ENCODE data around the gene DNAJC21.

The DNAJC21 gene

DNA sequence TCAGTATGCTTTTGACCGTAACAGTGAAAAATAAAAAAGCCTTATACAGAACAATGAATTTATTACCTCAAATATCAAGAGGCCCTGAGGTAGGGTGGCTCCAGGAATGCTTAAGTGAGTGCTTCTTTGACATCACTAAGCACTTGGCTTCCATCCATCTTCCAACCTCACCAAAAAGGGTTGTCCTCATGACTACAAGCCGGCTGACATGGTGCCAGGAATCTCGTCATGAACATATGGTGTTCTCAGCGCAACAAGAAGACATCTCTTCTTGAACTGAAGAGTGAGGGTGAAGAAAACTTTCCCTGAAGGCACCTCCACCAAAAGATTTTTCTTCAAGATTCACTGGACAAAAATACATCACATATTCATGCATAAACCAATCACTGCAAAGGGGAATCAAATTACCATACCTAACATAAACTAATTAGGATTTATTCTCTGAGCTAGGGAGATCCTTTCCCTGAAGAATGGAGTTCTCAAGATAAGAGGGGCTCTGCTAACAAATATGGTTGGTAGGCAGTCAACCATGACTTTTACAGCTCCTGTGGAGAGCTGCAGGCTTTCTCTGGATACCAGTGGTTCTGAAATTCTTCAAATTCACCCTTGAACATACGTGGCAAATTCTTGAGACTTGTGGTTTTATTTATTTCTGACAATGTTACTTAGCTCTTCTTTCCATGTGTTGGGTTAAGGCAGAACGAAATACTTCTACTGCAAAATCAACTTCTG lies 68.9 kb downstream of the DNAJC21 start:
- no peaks in the 10 kb centered on the region for H3K9me3 ChIP-seq (ENCODE audit: severe bottlenecking)
- H3K4me3 ChIP-seq (ENCODE audit: severe bottlenecking), result no peak overlapping the region
- TF ChIP-seq CTCF (IDR thresholded peaks at IDR 0.05; ENCODE audit: poor library complexity, severe bottlenecking), result no peak
- peaks cover 11% of the 10 kb centered on the region for H3K27me3 ChIP-seq (ENCODE audit: insufficient read depth, poor library complexity, severe bottlenecking)
- DNase-seq (ENCODE audit: low spot score), result no peak
- no peaks in the 10 kb centered on the region for H3K4me1 ChIP-seq (ENCODE audit: insufficient read depth, poor library complexity, severe bottlenecking)
- ATAC-seq (ENCODE audit: low read depth), result no peak
- no peaks in the 10 kb centered on the region for H3K36me3 ChIP-seq (ENCODE audit: low read depth)
- H3K27ac ChIP-seq (ENCODE audit: poor library complexity, severe bottlenecking), result no peak overlapping the region

GRCh38 chr5:35001842-35002241 lies 72.5 kb downstream of the DNAJC21 start:
- no peak for TF ChIP-seq CTCF (IDR thresholded peaks at IDR 0.05; ENCODE audit: poor library complexity, severe bottlenecking)
- no peak overlapping the region for H3K4me3 ChIP-seq (ENCODE audit: severe bottlenecking)
- no peak for ATAC-seq (ENCODE audit: low read depth)
- peaks cover 7% of the 10 kb centered on the region for H3K27me3 ChIP-seq (ENCODE audit: insufficient read depth, poor library complexity, severe bottlenecking)
- H3K27ac ChIP-seq (ENCODE audit: poor library complexity, severe bottlenecking), result no peak overlapping the region
- no peaks in the 10 kb centered on the region for H3K4me1 ChIP-seq (ENCODE audit: insufficient read depth, poor library complexity, severe bottlenecking)
- H3K36me3 ChIP-seq (ENCODE audit: low read depth), result no peaks in the 10 kb centered on the region
- H3K9me3 ChIP-seq (ENCODE audit: severe bottlenecking), result no peaks in the 10 kb centered on the region
- DNase-seq (ENCODE audit: low spot score), result no peak

DNA sequence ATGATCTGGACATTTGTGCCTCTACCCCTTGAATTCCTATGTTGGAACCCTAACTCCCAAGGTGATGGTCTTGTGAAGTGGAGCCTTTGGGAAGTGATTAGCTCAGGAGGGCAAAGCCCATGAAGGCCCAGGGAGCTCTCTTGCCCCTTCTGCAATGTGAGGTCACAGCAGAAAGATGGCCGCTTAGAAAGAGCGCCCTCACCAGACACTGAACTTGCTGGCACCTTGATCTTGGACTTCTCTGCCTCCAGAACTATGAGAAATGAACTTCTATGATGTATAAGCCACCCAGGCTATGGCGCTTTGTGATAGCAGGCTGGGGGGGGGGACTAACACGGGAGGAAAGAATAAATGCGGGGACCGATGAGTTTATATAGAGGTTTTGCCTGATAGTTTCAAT lies 73.1 kb downstream of the DNAJC21 start:
- peaks cover 7% of the 10 kb centered on the region for H3K27me3 ChIP-seq (ENCODE audit: insufficient read depth, poor library complexity, severe bottlenecking)
- no peak for ATAC-seq (ENCODE audit: low read depth)

GRCh38 chr5:35003018-35003957 lies 73.9 kb downstream of the DNAJC21 start:
- no peaks in the 10 kb centered on the region for H3K4me1 ChIP-seq (ENCODE audit: insufficient read depth, poor library complexity, severe bottlenecking)
- H3K27ac ChIP-seq (ENCODE audit: poor library complexity, severe bottlenecking), result no peak overlapping the region
- H3K4me3 ChIP-seq (ENCODE audit: severe bottlenecking), result no peak overlapping the region
- TF ChIP-seq CTCF (IDR thresholded peaks at IDR 0.05; ENCODE audit: poor library complexity, severe bottlenecking), result peak; percentile 97
- DNase-seq (ENCODE audit: low spot score) (no peak), ATAC-seq (ENCODE audit: low read depth) (peak; percentile 44; the same call in 2 of the 3 replicates)
- no peaks in the 10 kb centered on the region for H3K9me3 ChIP-seq (ENCODE audit: severe bottlenecking)
- no peaks in the 10 kb centered on the region for H3K36me3 ChIP-seq (ENCODE audit: low read depth)
- H3K27me3 ChIP-seq (ENCODE audit: insufficient read depth, poor library complexity, severe bottlenecking), result peaks cover 7% of the 10 kb centered on the region

More for the DNA sequence above, 73.1 kb downstream of the DNAJC21 start:
- no peaks in the 10 kb centered on the region for H3K4me1 ChIP-seq (ENCODE audit: insufficient read depth, poor library complexity, severe bottlenecking)
- no peak overlapping the region for H3K27ac ChIP-seq (ENCODE audit: poor library complexity, severe bottlenecking)
- TF ChIP-seq CTCF (IDR thresholded peaks at IDR 0.05; ENCODE audit: poor library complexity, severe bottlenecking), result no peak
- H3K4me3 ChIP-seq (ENCODE audit: severe bottlenecking), result no peak overlapping the region
- H3K36me3 ChIP-seq (ENCODE audit: low read depth), result no peaks in the 10 kb centered on the region
- DNase-seq (ENCODE audit: low spot score), result no peak
- no peaks in the 10 kb centered on the region for H3K9me3 ChIP-seq (ENCODE audit: severe bottlenecking)

All from RWPE2 (cell line).